GM21526 (cell line): Measurements from ENCODE around the gene SEMA3B.

ENCODE experiments used
- ATAC-seq: cut with Tn5 transposase; IDR thresholded peaks from one replicate; pipeline ENCODE4 v1.9.1; 2021; ENCODE audit warnings: moderate library complexity; ENCODE audit not compliant: unreplicated experiment, low FRiP score

The SEMA3B gene

DNA sequence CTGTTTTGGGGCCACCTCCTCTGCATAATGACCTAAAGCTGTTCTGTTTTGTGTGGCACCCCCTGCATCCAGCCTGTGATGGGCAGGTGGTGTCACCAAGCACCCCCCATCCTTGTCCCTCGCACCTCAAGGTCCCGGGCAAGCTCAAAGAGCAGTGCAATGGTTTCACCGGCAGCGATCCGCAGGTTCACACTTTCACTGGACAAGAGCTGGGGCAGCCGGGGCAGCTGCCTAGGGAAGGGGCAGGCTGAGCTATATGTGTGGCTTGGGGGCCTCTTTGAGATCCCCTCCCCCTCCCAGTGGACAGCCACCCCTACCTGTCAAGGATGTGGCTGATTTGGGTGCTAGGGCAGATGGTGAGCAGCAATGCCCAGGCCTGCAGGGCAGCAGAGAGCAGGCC lies 20.2 kb downstream of the SEMA3B start:
- ATAC-seq: no peak

DNA sequence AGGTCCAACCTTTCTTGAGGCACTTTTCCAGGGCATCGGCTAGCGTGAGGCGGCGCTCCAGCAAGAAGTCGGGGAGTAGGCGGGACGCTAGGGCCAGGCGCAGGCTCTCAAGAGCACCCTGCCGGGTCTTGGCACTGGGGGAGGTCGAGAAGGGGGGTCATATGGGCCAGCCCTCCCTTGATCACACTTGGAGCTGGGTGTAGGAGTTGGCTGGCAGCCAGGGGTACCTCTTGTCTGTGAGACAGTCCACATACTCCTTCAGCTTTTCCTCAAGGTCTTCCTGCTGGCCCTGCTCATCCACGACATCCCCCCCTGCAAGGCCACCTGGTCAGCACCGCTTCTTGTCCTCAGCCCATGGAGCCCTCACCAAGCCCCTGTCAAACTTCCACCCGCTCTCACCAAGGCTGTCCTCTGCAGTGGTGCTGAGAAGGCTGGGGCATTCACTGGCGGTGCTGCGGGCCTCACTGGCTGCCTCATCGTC lies 21.3 kb downstream of the SEMA3B start:
- ATAC-seq: no peak

DNA sequence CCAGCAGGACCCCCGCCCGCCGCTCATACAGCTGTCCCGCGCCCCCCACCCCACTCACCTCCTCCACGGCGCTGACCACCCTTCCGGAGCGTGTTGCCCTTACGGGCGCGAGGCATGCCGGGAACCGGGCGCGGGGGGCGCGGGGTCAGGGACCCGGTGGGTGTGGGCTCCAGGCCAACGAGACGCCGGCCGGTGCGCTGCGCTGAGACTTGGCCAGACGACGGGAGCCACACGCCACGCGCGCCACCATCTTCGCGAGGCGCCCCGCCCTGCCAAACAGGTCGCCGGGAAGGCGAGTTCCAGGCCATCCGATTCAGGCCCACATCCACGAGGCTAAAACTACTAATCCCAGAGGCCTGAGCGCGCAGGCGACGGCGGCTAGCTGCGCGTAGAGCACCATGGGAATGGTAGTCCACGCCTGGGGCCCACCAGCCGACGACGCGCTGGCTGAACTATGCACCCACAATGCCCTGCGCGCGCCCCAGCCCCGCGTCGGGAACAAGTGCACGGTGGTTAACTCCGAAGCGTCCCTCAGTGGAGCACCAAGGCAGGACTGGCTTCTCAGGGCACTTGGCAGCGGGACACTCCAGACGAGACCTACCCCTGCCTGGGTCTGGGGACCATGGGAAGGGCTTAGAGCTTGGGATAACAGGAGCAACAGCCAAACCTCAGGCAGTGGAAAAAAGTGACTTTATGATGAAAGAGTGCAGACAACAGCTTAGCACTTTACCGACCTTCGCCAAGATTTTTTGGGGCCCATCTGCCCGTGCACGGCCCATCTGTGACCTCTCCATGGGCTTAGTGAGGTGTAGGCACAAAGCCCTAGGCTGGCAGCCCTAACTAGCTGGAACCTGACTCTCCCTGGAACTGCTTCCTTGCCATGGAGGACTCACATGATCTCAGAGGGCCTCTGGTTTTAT lies 23.5 kb downstream of the SEMA3B start, which contains the start of gene IFRD2:
TSS of gene IFRD2 (minus strand) at position 271 of the 920 bp plus-strand sequence. CDS start at position 116, 155 bp downstream.
- peak; percentile 85 for ATAC-seq

DNA sequence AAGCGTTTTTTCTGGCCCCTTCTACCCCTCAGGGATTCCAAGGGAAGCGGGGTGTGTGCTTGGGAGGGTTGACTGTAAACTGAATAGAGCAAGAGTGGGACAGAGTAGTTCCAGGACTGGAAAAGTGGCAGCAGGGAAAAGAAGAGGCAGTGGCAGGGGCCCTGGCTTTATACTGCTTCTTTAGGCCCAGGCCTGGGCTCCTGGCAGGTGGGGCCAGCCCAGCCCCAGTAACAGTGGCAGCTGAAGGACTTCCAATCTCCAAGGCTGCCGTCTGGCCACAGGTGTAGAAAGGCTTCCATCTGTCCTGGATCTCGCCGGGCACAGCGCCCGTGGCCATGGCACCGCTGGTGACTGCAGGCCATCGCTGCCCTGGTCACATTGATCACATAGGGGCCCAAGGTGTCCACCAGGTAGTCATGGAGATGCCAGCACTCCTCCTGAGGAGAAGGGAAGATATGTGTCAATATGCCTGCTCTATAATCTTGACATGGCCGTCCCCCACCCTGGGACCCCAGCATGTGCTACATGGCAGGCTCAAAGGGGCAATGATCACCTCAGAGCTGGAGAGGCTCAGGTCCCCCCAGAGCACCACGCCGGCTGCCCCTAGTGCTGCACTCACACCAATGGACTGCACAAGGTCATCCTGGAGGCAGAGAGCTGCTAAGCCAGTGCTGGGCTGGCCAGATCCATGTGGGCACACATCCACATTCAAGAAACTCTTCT lies 24.3 kb downstream of the SEMA3B start:
- ATAC-seq: no peak

DNA sequence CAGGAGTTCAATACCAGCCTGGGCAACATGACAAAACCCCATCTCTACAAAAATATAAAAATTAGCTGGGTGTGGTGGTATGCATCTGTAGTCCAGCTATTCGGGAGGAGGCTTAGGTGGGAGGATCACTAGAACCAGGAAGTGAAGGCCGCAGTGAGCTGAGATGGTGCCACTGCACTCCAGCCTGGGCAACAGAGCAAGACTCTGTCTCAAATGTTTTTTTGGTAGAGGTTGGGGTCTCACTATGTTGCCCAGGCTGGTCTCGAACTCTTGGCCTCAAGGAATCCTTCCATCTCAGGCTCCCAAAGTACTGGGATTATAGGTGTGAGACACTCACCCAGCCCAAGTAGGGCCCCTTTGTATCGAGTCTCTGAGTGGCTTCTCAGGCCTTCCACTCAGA lies 25.1 kb downstream of the SEMA3B start:
- no peak for ATAC-seq

DNA sequence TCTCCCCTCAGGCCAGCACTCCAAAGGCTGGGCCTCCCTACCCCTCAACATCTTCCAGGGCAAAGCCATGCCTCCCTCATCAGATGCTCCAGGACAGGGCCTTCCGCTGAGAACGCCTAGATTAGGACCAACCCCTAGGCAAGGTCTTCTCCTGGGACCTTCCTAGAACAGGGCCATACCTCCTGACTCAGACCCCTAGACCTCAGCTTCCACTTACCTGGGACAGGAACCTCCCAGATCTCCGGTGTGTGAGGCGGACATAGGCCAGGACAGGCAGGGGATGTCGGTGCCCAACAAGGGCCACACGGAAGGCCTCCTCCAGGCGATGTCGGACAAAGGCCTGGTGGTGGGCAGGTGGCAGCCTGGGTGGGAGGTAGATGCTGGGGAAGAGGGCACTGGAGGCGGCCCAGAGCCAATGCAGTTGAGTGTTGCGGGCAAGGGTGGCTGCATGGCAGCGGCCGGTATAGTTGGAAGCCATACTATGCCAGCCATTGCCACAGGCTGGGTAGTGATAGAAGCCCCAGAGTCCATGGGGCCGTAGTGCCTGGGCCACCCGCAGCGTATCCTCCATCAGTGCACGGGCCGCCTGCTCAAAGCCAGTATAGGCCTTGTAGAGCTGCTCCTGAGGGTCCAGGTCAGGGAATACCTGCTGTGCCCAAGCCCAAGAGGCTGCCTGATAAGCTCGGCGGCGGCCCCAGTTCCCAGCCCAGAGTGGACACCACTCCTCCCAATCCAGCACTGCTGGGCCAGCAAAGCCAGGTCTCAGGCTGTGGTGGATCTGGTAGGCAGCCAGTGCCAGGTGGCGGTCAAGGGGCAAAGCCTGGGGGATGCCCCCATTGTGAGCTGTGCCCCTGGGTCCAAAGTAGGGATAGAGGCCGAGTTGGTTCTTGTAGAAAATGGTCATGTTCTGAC lies 25.8 kb downstream of the SEMA3B start:
- ATAC-seq: no peak

DNA sequence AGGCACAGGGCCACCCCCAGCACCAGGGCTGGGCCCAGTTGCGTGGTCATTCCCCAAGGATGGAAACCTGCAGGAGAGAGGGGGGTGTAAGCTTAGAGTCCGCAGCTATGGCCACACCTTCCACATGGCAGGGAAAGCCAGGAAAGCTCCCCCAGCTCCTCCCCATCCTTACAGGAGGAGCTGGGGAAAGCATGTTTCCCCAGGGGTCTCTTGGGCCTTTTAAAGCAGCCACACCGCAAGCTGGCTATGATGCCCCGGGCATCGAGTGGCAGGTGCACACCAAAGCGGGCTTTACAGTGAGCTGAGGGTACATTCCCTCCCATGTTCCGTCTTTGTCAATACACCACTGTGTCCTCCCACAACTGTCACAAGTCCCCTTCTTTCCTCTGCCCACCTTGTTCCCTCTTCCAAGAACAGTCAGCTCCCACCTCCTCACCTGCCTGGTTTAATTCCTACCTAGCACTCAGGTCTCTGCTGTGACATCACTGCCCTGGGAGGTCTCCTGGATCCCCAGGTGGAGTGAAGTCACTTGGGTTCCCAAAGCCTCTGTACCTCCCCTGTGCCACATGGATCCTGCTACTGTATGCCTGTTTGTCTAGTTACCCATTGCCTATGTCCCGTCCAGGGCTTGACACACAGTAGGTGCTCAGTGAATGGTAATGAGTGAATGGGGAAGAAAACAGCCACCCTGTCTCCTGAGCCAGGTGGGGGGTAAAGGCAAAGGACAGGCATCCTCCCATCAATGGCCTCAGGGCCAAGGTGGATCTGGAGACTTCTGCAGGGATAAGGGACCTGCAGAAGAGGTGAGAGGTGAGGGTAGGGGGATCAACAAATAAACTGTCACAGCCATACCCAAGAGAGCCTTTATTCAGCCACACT lies 26.8 kb downstream of the SEMA3B start:
- no peak for ATAC-seq

DNA sequence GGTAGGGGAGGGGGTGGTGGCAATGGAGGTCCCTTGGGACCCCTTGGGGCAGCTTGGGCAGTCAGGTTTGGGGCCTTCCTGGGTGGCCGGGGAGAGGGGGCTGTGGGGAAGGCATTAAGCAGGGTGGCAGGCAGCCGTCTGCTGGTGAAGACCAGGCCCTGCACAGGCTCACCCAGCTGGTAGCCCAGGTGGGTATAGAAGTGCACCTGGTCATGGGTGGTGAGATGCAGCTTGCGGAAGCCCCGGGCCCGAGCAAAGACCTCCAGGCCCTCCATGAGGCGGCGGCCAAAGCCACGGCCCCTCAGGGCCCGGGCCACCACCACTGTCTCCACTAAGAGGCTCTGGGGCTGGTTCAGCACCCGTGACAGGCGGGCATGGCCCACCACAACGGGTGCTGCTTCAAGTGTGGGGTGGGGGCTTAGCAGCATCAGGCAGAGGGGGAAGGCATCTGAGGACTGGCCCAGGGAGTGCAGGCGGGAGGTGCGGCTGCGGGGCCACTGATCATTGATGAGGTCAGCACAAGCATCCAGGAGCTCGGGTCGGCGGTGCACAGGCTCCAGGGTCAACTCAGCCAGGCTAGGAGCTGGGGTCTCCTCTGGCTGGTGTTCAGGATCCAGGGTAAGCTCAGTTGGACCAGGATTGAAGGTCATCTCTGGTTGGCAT lies 27.9 kb downstream of the SEMA3B start:
- ATAC-seq: no peak

DNA sequence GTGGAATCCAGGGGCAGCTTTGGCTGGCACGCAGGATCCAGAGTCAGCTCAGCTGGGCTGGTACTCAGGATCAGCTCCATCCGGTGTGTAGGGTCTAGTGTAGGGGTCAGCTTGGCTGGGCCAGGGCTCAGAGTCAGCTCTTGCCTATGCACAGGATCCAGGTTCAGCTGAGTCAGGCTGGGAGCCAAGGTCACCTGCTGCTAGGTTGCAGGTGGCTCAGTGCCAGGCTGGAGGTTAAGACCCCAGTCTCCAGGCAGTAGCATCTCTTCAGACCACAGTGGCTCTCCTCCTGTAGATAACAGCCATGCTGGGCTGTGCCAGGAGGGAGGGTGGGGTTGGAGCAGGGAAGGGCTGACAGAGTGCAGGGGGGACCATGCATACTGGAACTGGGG lies 28.4 kb downstream of the SEMA3B start:
- no peak for ATAC-seq

DNA sequence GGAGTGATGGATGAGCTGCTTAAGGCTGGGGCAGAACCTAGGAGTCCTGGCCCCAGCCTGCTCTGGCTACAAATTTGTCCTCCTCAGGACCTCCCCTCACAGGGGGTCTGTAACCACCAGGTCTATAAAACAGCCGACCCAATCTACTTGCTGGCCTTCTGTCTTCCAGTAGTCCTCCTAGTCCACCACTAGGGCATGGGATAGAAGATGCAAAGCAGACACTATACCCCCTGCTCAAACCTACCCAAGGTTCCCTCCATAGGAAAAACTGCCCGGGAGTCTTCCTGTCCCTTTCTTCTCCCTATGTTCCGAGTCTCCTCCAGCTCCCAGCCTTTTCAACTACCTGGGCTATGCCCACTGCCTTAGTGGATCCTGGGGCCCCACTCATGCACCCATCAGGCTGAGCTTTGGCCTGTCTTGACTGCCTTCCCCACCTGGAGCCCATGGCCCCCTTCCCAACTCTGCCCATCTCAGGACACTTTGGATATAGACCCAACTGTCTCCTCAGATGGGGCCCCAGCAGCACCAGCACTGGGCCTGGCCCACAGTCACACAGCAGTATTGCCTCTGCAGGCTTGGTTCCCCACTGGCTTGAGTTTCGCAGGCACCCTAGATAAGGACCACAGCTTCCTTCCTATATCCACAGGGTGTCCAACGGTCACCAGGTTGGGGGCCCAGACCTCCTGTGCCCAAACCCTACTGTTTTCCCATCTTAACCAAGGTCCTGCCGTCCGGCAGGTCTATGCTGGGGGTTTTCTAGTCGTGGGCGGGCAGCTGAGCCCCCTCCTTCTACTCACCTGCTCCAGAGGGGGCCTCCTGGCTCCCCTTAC lies 29.2 kb downstream of the SEMA3B start:
- no peak for ATAC-seq

DNA sequence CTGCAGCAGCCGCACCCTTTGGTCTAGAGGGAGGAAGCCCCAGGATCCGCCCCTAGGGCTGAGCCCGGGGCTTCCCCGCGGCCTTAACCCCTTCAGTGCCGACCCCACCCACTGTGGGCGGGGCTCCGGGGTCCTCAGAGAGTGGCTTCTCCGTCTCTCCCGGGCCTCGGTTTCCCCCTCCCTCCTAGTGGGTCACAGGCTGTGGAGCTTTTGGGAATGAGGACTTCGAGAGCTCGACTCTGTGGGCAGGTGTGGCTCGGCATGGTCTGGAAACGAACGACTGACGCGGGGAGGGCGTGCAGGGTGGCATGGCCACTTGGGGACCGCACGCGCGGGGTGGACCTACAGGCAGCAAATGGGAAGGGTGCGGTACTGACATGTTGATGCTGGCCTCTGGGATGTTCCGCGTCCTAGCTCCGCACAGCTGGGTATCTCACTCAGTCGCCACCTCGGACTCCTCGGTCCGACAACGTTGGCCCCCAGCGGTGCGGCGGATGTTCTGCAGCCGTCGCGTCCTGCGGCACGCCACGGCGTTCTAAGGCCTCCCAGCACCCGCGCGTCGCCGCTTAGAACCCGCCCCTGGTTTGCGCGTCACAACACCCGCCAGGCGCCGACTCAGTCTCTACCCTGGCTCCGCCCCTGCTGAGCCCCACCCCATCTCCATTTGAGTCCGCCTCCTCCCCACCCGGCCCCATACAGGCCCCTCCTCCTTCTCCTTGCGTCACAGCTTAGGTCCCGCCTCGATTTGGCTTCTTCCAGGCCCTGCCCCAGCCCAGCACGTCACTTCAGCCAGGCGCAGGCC lies 30.1 kb downstream of the SEMA3B start, which contains the start of the genes HYAL3 and NAA80:
TSS of gene HYAL3 (minus strand) at position 570 of the 802 bp plus-strand sequence. CDS start 3,803 bp downstream, outside the sequence.
TSS of gene NAA80 (minus strand) at position 570 of the 802 bp plus-strand sequence. CDS start 1,942 bp downstream, outside the sequence.
- ATAC-seq: peak; percentile 75

DNA sequence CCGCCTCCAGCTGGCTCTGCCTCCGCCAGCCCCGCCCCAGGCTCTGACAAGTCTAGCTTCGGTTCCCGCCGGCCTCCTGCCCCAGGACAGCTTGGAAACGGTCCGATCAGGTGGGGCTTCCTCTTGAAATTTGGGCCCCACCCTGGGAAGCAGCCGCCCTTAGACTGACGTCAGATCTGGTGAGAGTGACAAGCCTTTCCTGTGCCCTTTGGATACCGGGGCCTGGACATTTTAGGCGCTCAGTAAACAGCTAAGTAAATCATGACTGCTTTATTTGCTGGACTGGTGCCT lies 30.6 kb downstream of the SEMA3B start:
- no peak for ATAC-seq

DNA sequence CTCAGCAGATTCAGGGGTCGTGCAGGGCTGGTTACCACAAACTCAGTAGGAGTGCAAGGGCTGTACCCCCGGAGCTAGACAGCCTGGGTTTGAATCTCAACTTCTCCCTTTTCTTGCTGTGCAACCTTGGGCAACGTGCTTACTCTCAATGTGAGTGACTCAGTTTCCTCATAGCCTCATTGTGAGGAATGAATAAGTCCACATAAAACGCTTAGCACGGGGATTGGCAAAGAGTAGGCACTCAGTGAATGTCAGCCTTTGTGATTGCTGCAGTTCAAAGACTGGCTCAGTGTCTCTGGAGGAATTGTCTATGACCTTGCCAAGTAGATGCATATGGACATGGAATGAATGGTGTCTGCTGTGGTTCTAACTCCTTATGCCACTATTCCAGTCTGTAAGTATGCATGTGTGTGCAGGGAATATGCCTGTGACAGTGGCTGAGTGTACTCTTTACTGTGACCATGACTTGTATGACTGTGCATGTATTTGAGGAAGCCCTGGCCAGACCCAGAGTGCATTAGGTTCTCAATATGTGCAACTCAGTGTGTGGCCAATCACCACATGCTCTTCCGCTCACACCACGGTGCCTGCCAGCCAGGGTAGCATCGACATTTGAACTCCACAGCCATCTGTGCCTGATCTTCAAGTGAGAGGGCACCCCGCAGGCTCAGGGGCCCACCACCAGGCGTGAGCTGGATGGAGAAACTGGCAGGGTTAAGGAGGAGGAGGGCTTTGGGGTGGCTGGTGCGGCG lies 31.2 kb downstream of the SEMA3B start:
- no peak for ATAC-seq

DNA sequence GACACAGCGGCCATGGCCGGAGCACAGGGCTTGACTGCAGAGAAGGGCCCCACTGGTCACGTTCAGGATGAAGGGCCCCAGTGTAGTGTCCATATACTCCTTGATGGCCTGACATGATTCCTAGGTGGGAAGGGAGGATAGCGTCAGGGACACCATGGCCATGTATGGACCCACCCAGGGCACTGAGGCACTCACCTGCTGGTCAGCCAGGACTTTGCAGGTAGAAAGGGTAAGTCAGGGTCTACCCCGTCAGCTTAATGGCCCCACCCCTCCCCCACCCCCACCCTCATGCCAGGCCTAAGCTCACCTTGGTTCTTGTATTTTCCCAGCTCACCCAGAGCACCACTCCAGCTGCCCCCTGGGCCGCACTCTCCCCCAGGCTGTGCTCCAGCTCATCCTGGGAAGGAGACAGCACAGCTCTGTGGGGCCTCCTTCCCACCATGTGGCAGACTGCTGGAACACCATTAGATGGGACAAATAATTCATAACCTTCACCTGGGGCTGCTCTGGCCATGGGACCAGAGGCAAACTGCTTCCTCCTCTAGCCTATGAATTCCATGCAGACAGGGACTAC lies 31.8 kb downstream of the SEMA3B start:
- ATAC-seq: no peak

DNA sequence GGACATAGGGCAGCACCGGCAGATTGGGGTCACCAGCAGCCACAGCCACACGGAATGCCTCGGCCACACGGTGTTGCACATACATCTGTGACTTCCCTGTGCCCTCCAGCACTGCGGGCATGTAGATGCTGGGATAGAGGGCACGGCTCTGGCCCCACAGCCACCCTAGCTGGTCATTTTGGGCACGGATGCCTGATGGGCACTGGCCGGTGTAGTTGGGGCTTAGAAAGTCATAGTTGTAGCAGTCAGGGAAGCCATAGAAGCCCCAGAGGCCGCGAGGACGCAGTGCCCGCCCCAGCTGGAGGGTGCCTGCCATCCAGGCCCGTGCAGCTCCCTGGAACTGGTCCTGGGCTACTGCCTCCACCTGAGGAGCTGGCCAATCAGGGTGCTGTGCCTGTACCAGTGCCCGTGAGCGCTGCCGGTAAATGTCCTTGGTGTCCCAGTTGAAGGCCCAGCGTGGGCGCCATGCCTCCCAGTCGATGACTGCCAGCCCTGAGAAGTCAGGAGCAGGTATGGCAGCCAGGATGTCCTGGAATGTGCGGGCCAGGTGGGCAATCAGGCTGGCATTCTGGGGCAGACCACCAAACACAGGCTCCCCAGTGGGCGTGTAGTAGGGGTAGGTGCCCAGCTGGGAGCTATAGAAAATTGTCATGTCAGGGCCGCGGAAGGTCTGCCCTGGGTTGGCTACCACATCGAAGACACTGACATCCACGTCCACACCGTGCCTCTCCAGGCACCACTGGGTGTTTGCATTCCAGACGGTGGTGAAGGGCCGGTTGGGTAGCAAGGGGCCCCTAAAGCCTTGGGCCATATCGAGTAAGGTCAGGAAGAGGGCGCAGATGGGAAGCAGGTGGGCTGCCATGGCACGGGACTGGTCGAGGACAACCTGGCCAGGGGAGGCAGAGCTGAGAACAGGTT lies 33.4 kb downstream of the SEMA3B start:
- ATAC-seq: no peak
